Measurements from ENCODE around the gene CYFIP2. TPM values are rescaled to one million over a fixed set of nuclear protein-coding genes. Genes with fewer than 3 reads are reported as not detected.

The CYFIP2 gene
- total and polyA plus RNA-seq, 2 donors: 98.9 to 102 TPM

- H3K27ac ChIP-seq (ENCODE audit: low read depth in 1 of 2, low read length in 1 of 2): no peak overlapping the region
- WGBS: 92% methylated on average over 7 of the region's 7 CpGs
Observed at GRCh38 chr5:157350939-157351801, 85.2 kb downstream of the CYFIP2 start.

DNA sequence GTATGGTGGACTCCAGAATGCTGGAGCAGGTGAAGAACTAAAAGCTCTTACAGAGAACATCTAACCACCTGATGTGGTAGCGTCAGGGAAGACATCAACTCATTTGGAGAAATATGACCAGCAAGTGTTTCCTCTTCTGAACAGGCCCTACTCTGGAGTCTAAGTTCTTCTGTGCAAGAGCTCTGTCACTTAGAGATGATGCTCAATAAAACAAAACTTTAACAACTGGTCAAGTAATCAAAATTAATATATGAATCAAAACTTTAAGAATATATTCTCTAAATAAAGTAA is 85.8 kb downstream of the CYFIP2 start:
- WGBS: 95% methylated on average over 1 of the region's 1 CpG

More at GRCh38 chr5:157350939-157351801, 85.2 kb downstream of the CYFIP2 start:
- no peaks in the 10 kb centered on the region for H3K9me3 ChIP-seq (ENCODE audit: control insufficient read depth in 2 of 2, insufficient read depth in 1 of 2, low read length in 1 of 2)
- no peaks in the 10 kb centered on the region for H3K4me1 ChIP-seq (ENCODE audit: control insufficient read depth in 2 of 2, insufficient read depth in 2 of 2, low read length in 2 of 2)
- DNase-seq (ENCODE audit: low read depth in 6 of 9, low spot score in 9 of 9): no peak
- H3K36me3 ChIP-seq (ENCODE audit: control insufficient read depth in 2 of 2, insufficient read depth in 2 of 2, low read length in 1 of 2): peaks cover 43 to 62% of the 10 kb centered on the region in 2 donors
- no peaks in the 10 kb centered on the region for H3K27me3 ChIP-seq (ENCODE audit: control insufficient read depth in 2 of 2, insufficient read depth in 1 of 2, low read length in 1 of 2)
- no peak overlapping the region for H3K4me3 ChIP-seq (ENCODE audit: low read length in 2 of 2)

DNA sequence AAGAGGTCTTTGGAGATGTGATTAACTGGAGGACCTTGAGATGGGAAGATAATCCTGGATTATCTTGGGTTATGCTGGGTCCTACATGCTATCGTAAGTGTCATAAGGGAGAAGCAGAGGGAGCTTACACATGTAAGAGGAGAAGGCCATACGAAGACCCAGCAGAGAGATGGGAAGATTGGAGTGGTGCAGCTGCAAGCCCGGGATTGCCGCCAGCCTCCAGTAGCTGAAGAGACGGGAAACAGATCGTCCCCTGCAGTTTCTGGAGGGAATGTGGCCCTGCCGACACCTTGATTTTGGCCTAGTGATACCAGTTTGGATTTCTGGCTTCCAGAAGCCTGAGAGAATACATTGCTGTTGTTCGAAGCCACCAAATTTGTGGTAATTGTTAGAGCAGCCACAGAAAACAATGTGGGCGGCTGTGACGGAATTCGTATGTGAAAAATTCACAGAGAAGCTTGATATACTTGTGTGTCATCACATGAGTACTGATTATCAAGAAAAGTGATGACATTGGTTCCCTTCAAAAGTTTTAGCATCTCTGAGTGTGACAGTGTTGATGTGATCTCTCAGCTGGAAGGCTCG is 86.9 kb downstream of the CYFIP2 start:
- Histone ChIP-seq H3K27ac (ENCODE audit: low read depth in 1 of 2, low read length in 1 of 2) (no peak overlapping the region), H3K4me1 (ENCODE audit: control insufficient read depth in 2 of 2, insufficient read depth in 2 of 2, low read length in 2 of 2) (no peaks in the 10 kb centered on the region), H3K27me3 (ENCODE audit: control insufficient read depth in 2 of 2, insufficient read depth in 1 of 2, low read length in 1 of 2) (no peaks in the 10 kb centered on the region), H3K9me3 (ENCODE audit: control insufficient read depth in 2 of 2, insufficient read depth in 1 of 2, low read length in 1 of 2) (no peaks in the 10 kb centered on the region), H3K36me3 (ENCODE audit: control insufficient read depth in 2 of 2, insufficient read depth in 2 of 2, low read length in 1 of 2) (peaks cover 38 to 63% of the 10 kb centered on the region in 2 donors), H3K4me3 (ENCODE audit: low read length in 2 of 2) (no peak overlapping the region)
- 96% methylated on average over 12 of the region's 12 CpGs for WGBS
- no peak for DNase-seq (ENCODE audit: low read depth in 6 of 9, low spot score in 9 of 9)

More for the DNA sequence above, 85.8 kb downstream of the CYFIP2 start:
- peaks cover 43 to 63% of the 10 kb centered on the region in 2 donors for H3K36me3 ChIP-seq (ENCODE audit: control insufficient read depth in 2 of 2, insufficient read depth in 2 of 2, low read length in 1 of 2)
- H3K4me1 ChIP-seq (ENCODE audit: control insufficient read depth in 2 of 2, insufficient read depth in 2 of 2, low read length in 2 of 2): no peaks in the 10 kb centered on the region
- H3K4me3 ChIP-seq (ENCODE audit: low read length in 2 of 2): no peak overlapping the region
- DNase-seq (ENCODE audit: low read depth in 6 of 9, low spot score in 9 of 9): no peak
- H3K27me3 ChIP-seq (ENCODE audit: control insufficient read depth in 2 of 2, insufficient read depth in 1 of 2, low read length in 1 of 2): no peaks in the 10 kb centered on the region
- H3K27ac ChIP-seq (ENCODE audit: low read depth in 1 of 2, low read length in 1 of 2): no peak overlapping the region
- H3K9me3 ChIP-seq (ENCODE audit: control insufficient read depth in 2 of 2, insufficient read depth in 1 of 2, low read length in 1 of 2): no peaks in the 10 kb centered on the region

DNA sequence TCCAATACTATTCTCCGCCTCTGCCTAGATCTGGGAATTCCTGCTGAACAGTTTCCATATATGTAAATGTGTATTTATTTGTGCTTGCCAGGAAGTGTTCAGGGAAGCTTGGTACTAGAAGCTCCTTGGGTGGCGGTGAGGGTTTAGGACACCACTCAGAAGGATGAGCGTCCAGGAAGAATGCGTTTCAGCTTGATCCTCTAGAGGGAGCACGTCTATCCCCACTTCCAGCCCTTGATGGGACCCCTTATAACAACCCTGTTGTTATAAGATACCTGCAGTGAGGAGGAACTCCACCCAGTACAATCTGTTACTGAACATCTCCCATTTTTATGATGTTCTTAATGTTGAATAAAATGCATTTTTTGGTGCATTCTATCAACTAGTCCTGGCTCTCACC is 88.9 kb downstream of the CYFIP2 start:
- WGBS: 86% methylated on average over 5 of the region's 5 CpGs
- H3K9me3 ChIP-seq (ENCODE audit: control insufficient read depth in 2 of 2, insufficient read depth in 1 of 2, low read length in 1 of 2): no peaks in the 10 kb centered on the region
- no peak overlapping the region for H3K27ac ChIP-seq (ENCODE audit: low read depth in 1 of 2, low read length in 1 of 2)
- no peaks in the 10 kb centered on the region for H3K4me1 ChIP-seq (ENCODE audit: control insufficient read depth in 2 of 2, insufficient read depth in 2 of 2, low read length in 2 of 2)
- DNase-seq (ENCODE audit: low read depth in 6 of 9, low spot score in 9 of 9): no peak
- H3K27me3 ChIP-seq (ENCODE audit: control insufficient read depth in 2 of 2, insufficient read depth in 1 of 2, low read length in 1 of 2): no peaks in the 10 kb centered on the region
- peaks cover 49 to 78% of the 10 kb centered on the region in 2 donors for H3K36me3 ChIP-seq (ENCODE audit: control insufficient read depth in 2 of 2, insufficient read depth in 2 of 2, low read length in 1 of 2)
- no peak overlapping the region for H3K4me3 ChIP-seq (ENCODE audit: low read length in 2 of 2)

GRCh38 chr5:157356576-157356975 is 90.7 kb downstream of the CYFIP2 start:
- DNase-seq (ENCODE audit: low read depth in 6 of 9, low spot score in 9 of 9): no peak
- H3K27ac ChIP-seq (ENCODE audit: low read depth in 1 of 2, low read length in 1 of 2): no peak overlapping the region
- peaks cover 0 to 6% of the 10 kb centered on the region in 2 donors for H3K4me1 ChIP-seq (ENCODE audit: control insufficient read depth in 2 of 2, insufficient read depth in 2 of 2, low read length in 2 of 2)
- no peak overlapping the region for H3K4me3 ChIP-seq (ENCODE audit: low read length in 2 of 2)
- H3K36me3 ChIP-seq (ENCODE audit: control insufficient read depth in 2 of 2, insufficient read depth in 2 of 2, low read length in 1 of 2): peaks cover 60 to 83% of the 10 kb centered on the region in 2 donors
- WGBS: 98% methylated on average over 3 of the region's 3 CpGs
- no peaks in the 10 kb centered on the region for H3K9me3 ChIP-seq (ENCODE audit: control insufficient read depth in 2 of 2, insufficient read depth in 1 of 2, low read length in 1 of 2)
- no peaks in the 10 kb centered on the region for H3K27me3 ChIP-seq (ENCODE audit: control insufficient read depth in 2 of 2, insufficient read depth in 1 of 2, low read length in 1 of 2)

- Histone ChIP-seq H3K9me3 (ENCODE audit: control insufficient read depth in 2 of 2, insufficient read depth in 1 of 2, low read length in 1 of 2) (no peaks in the 10 kb centered on the region), H3K36me3 (ENCODE audit: control insufficient read depth in 2 of 2, insufficient read depth in 2 of 2, low read length in 1 of 2) (peaks cover 63 to 83% of the 10 kb centered on the region in 2 donors), H3K27ac (ENCODE audit: low read depth in 1 of 2, low read length in 1 of 2) (no peak overlapping the region), H3K4me1 (ENCODE audit: control insufficient read depth in 2 of 2, insufficient read depth in 2 of 2, low read length in 2 of 2) (peaks cover 0 to 6% of the 10 kb centered on the region in 2 donors), H3K4me3 (ENCODE audit: low read length in 2 of 2) (no peak overlapping the region), H3K27me3 (ENCODE audit: control insufficient read depth in 2 of 2, insufficient read depth in 1 of 2, low read length in 1 of 2) (no peaks in the 10 kb centered on the region)
- WGBS: 90% methylated on average over 6 of the region's 6 CpGs
- DNase-seq (ENCODE audit: low read depth in 6 of 9, low spot score in 9 of 9): no peak
Observed at GRCh38 chr5:157357823-157358222, 91.9 kb downstream of the CYFIP2 start.

DNA sequence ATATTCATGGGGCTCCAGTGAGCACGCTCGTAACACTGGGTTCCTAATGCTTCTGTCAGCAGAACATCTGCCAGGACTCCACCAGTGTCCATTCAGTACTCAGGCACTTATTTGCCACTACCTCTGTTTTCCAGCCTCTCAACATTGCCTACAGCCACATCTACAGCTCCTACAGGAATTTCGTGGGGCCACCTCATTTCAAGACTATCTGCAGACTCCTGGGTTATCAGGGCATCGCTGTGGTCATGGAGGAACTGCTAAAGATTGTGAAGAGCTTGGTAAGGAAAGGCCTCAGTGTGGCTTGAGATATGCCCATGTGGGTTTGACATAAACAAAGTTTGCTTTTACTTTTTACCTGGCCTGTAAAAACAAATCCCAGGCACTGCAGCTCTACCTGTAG is 92.9 kb downstream of the CYFIP2 start:
- no peak overlapping the region for H3K4me3 ChIP-seq (ENCODE audit: low read length in 2 of 2)
- H3K36me3 ChIP-seq (ENCODE audit: control insufficient read depth in 2 of 2, insufficient read depth in 2 of 2, low read length in 1 of 2): peaks cover 67 to 86% of the 10 kb centered on the region in 2 donors
- H3K9me3 ChIP-seq (ENCODE audit: control insufficient read depth in 2 of 2, insufficient read depth in 1 of 2, low read length in 1 of 2): no peaks in the 10 kb centered on the region
- WGBS: 97% methylated on average over 4 of the region's 4 CpGs
- no peak for DNase-seq (ENCODE audit: low read depth in 6 of 9, low spot score in 9 of 9)
- H3K4me1 ChIP-seq (ENCODE audit: control insufficient read depth in 2 of 2, insufficient read depth in 2 of 2, low read length in 2 of 2): peaks cover 0 to 6% of the 10 kb centered on the region in 2 donors
- H3K27me3 ChIP-seq (ENCODE audit: control insufficient read depth in 2 of 2, insufficient read depth in 1 of 2, low read length in 1 of 2): no peaks in the 10 kb centered on the region
- H3K27ac ChIP-seq (ENCODE audit: low read depth in 1 of 2, low read length in 1 of 2): no peak overlapping the region

DNA sequence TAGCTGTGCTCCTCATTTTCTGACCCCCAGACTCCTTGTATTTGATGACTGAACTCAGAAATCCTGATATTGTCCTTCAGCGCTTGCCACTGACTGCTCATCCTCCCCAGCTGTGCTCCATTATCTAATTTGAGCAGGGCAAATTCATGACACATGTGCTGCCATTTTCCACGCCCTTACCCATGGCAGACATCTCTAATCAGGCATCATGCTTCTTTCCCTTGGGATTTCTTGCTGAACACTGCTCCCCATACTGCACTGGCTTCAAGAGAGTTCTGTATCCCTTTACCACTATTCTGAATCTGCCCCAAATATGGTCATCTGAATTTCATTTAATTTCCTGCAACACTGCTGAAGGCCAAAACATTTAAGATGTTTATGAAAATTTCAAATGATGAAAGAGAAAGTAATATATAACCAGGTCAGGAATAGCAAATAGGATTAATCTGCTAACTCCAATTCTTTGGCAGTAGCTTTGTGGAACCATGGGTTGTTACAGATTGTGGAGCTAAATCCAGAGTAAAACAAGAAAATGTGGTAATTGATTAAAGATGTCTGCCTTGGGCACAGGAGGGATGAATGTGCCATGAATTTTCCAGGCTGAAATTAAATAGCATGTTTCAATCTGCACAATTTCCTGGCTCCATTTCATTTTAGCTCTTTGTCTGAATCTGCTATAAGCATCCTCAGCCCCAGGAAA is 93.6 kb downstream of the CYFIP2 start:
- H3K4me3 ChIP-seq (ENCODE audit: low read length in 2 of 2): no peak overlapping the region
- no peaks in the 10 kb centered on the region for H3K27me3 ChIP-seq (ENCODE audit: control insufficient read depth in 2 of 2, insufficient read depth in 1 of 2, low read length in 1 of 2)
- no peak overlapping the region for H3K27ac ChIP-seq (ENCODE audit: low read depth in 1 of 2, low read length in 1 of 2)
- peaks cover 74 to 90% of the 10 kb centered on the region in 2 donors for H3K36me3 ChIP-seq (ENCODE audit: control insufficient read depth in 2 of 2, insufficient read depth in 2 of 2, low read length in 1 of 2)
- no peak for DNase-seq (ENCODE audit: low read depth in 6 of 9, low spot score in 9 of 9)
- H3K4me1 ChIP-seq (ENCODE audit: control insufficient read depth in 2 of 2, insufficient read depth in 2 of 2, low read length in 2 of 2): peaks cover 0 to 6% of the 10 kb centered on the region in 2 donors
- 98% methylated on average over 2 of the region's 2 CpGs for WGBS
- H3K9me3 ChIP-seq (ENCODE audit: control insufficient read depth in 2 of 2, insufficient read depth in 1 of 2, low read length in 1 of 2): no peaks in the 10 kb centered on the region

- Histone ChIP-seq H3K4me1 (ENCODE audit: control insufficient read depth in 2 of 2, insufficient read depth in 2 of 2, low read length in 2 of 2) (peaks cover 0 to 6% of the 10 kb centered on the region in 2 donors), H3K36me3 (ENCODE audit: control insufficient read depth in 2 of 2, insufficient read depth in 2 of 2, low read length in 1 of 2) (peaks cover 69 to 95% of the 10 kb centered on the region in 2 donors), H3K27me3 (ENCODE audit: control insufficient read depth in 2 of 2, insufficient read depth in 1 of 2, low read length in 1 of 2) (no peaks in the 10 kb centered on the region), H3K9me3 (ENCODE audit: control insufficient read depth in 2 of 2, insufficient read depth in 1 of 2, low read length in 1 of 2) (no peaks in the 10 kb centered on the region), H3K27ac (ENCODE audit: low read depth in 1 of 2, low read length in 1 of 2) (no peak overlapping the region), H3K4me3 (ENCODE audit: low read length in 2 of 2) (no peak overlapping the region)
- DNase-seq (ENCODE audit: low read depth in 6 of 9, low spot score in 9 of 9): no peak
- WGBS: 83% methylated on average over 3 of the region's 3 CpGs
Observed at GRCh38 chr5:157362012-157362411, 96.1 kb downstream of the CYFIP2 start.
